IMR-90 (cell line): ENCODE data around the gene MPPED1. TPM values are rescaled to one million over a fixed set of nuclear protein-coding genes. Genes with fewer than 3 reads are reported as not detected.

Source experiments
- ATAC-seq: fragments of 200-7000 bp; cut with Tn5 transposase; 2 replicates; pipeline ENCODE4 v1.9.1; 2020; ENCODE audit warnings: low read depth, mild to moderate bottlenecking, moderate library complexity
- BruUV-seq: library from RNA; stranded (reverse); fragments of 400-500 nt; replicated peaks from 2 replicates; lab custom pipeline; 2021; lab: Mats Ljungman, UMichigan
- CTCF ChIA-PET: fragments of 300-600 bp; formaldehyde crosslinking; extraction: SDS; loops from one replicate; lab custom pipeline; 2021; ENCODE audit warnings: antibody characterized with exemption; lab: Yijun Ruan, JAX
- POLR2A ChIA-PET: fragments of 300-600 bp; sonication (Branson Sonifier 250); formaldehyde crosslinking; loops from one replicate; lab custom pipeline; 2022; ENCODE audit warnings: antibody characterized with exemption; ENCODE audit not compliant: unreplicated experiment; lab: Charles Lee
- DNase-seq: peaks from one replicate; pipeline ENCODE4 v3.0.0; 2013
- H2AFZ ChIP-seq: replicated peaks from 2 replicates; pipeline ENCODE3; 2013; ENCODE audit warnings: low read length, mild to moderate bottlenecking; ENCODE audit not compliant: poor library complexity
- H2AK5ac ChIP-seq: 2 replicates; pipeline ENCODE4 v1.6.1; 2013; ENCODE audit warnings: low read depth, low read length, inconsistent platforms
- H2AK9ac ChIP-seq: replicated peaks from 2 replicates; pipeline ENCODE3; 2013; ENCODE audit warnings: mild to moderate bottlenecking, low read depth, low read length, moderate library complexity; ENCODE audit not compliant: poor library complexity
- H2BK120ac ChIP-seq: 2 replicates; pipeline ENCODE4 v1.6.1; 2013; ENCODE audit warnings: low read depth, low read length, inconsistent platforms
- H2BK15ac ChIP-seq: 3 replicates; pipeline ENCODE4 v1.6.1; 2013; ENCODE audit warnings: low read depth, low read length, inconsistent platforms
- H2BK20ac ChIP-seq: 2 replicates; pipeline ENCODE4 v1.6.1; 2013; ENCODE audit warnings: low read depth, mild to moderate bottlenecking, inconsistent platforms, low read length, moderate library complexity
- H2BK5ac ChIP-seq: 2 replicates; pipeline ENCODE4 v1.6.1; 2013; ENCODE audit warnings: mild to moderate bottlenecking, low read depth, low read length, inconsistent platforms; ENCODE audit not compliant: poor library complexity, severe bottlenecking
- H3K14ac ChIP-seq: replicated peaks from 2 replicates; pipeline ENCODE4 v1.6.1; 2013; ENCODE audit warnings: low read depth, low read length, inconsistent platforms
- H3K18ac ChIP-seq: 2 replicates; pipeline ENCODE4 v1.6.1; 2013; ENCODE audit warnings: low read depth, low read length, control low read depth
- H3K23ac ChIP-seq: 2 replicates; pipeline ENCODE4 v1.6.1; 2013; ENCODE audit warnings: low read depth, low read length, inconsistent platforms
- H3K27ac ChIP-seq: 2 replicates; pipeline ENCODE4 v1.5.1; 2013; ENCODE audit warnings: mild to moderate bottlenecking, control low read depth, low read length; ENCODE audit not compliant: insufficient read depth
- H3K27me3 ChIP-seq: 2 replicates; pipeline ENCODE4 v1.6.1; 2013; ENCODE audit warnings: low read length; ENCODE audit not compliant: control insufficient read depth, insufficient read depth
- H3K36me3 ChIP-seq: 2 replicates; pipeline ENCODE4 v1.6.1; 2013; ENCODE audit warnings: low read length, mixed read lengths; ENCODE audit not compliant: control insufficient read depth, insufficient read depth
- H3K4ac ChIP-seq: 2 replicates; pipeline ENCODE4 v1.6.1; 2013; ENCODE audit warnings: low read depth, low read length, inconsistent platforms
- H3K4me1 ChIP-seq: 2 replicates; pipeline ENCODE4 v1.6.1; 2013; ENCODE audit warnings: low read length, mixed read lengths; ENCODE audit not compliant: control insufficient read depth, insufficient read depth
- H3K4me2 ChIP-seq: 2 replicates; pipeline ENCODE4 v1.6.1; 2013; ENCODE audit warnings: low read depth, mild to moderate bottlenecking, control low read depth, low read length, moderate library complexity
- H3K4me3 ChIP-seq: 2 replicates; pipeline ENCODE4 v1.5.1; 2013; ENCODE audit warnings: low read depth, mild to moderate bottlenecking, control low read depth, low read length, moderate library complexity; ENCODE audit not compliant: insufficient read depth
- H3K56ac ChIP-seq: 2 replicates; pipeline ENCODE4 v1.6.1; 2013; ENCODE audit warnings: low read length, inconsistent platforms; ENCODE audit not compliant: insufficient read depth; ENCODE audit errors: extremely low read depth
- H3K79me1 ChIP-seq, 2 experiments: 2 replicates each; pipeline ENCODE4 v1.6.1; 2013; ENCODE audit warnings: low read length in 2 of 2, inconsistent platforms in 1 of 2, low read depth in 1 of 2
- H3K9ac ChIP-seq: 2 replicates; pipeline ENCODE4 v1.6.1; 2013; ENCODE audit warnings: low read depth, low read length, control low read depth
- H3K9me1 ChIP-seq: 2 replicates; pipeline ENCODE4 v1.6.1; 2013; ENCODE audit warnings: low read length, inconsistent platforms; ENCODE audit not compliant: insufficient read depth
- H3K9me3 ChIP-seq: 2 replicates; pipeline ENCODE4 v1.6.1; 2013; ENCODE audit warnings: low read length; ENCODE audit not compliant: control insufficient read depth, insufficient read depth
- H4K20me1 ChIP-seq: 2 replicates; pipeline ENCODE4 v1.6.1; 2013; ENCODE audit warnings: low read length, inconsistent platforms; ENCODE audit not compliant: insufficient read depth
- H4K5ac ChIP-seq: 2 replicates; pipeline ENCODE4 v1.6.1; 2013; ENCODE audit warnings: mild to moderate bottlenecking, low read depth, low read length, control low read depth
- H4K8ac ChIP-seq, 2 experiments: 2 replicates each; pipeline ENCODE4 v1.6.1; 2013; ENCODE audit warnings: low read depth in 2 of 2, low read length in 2 of 2, control low read depth in 1 of 2, inconsistent platforms in 1 of 2
- H4K91ac ChIP-seq: 2 replicates; pipeline ENCODE4 v1.6.1; 2013; ENCODE audit warnings: low read depth, low read length, inconsistent platforms; ENCODE audit not compliant: insufficient read depth
- BHLHE40 ChIP-seq: fragments of 150-350 bp; IDR thresholded peaks from 2 replicates; pipeline ENCODE4 v1.6.1; 2016; ENCODE audit warnings: mild to moderate bottlenecking, low read depth, low read length
- MAFK ChIP-seq: IDR thresholded peaks from 2 replicates; pipeline ENCODE4 v1.6.1; 2012; ENCODE audit warnings: low read depth, low read length, improper control_type of control experiment
- MAZ ChIP-seq: IDR thresholded peaks from 2 replicates; pipeline ENCODE4 v1.6.1; 2012; ENCODE audit warnings: low read depth, mild to moderate bottlenecking, low read length, improper control_type of control experiment, moderate library complexity, borderline replicate concordance
- NFE2L2 ChIP-seq: fragments of 150-350 bp; IDR thresholded peaks from 2 replicates; pipeline ENCODE4 v1.6.1; 2016; ENCODE audit warnings: low read depth, mild to moderate bottlenecking, low read length
- RCOR1 ChIP-seq: IDR thresholded peaks from 2 replicates; pipeline ENCODE4 v1.6.1; 2012; ENCODE audit warnings: mild to moderate bottlenecking, low read length, improper control_type of control experiment; ENCODE audit not compliant: insufficient replicate concordance
- RFX5 ChIP-seq: IDR thresholded peaks from 2 replicates; pipeline ENCODE4 v1.8.0; 2012; ENCODE audit warnings: low read depth, mild to moderate bottlenecking, low read length, moderate library complexity
- WGBS, 2 experiments: methylation state at CpG; one replicate each; pipeline versions ENCODE4 v1.1.5 to v1.1.7; 2013; ENCODE audit warnings: missing lambda C conversion rate in 2 of 2; ENCODE audit not compliant: insufficient read length in 1 of 2; ENCODE audit errors: extremely low coverage in 2 of 2; 5-methylcytosine and 5-hydroxymethylcytosine counted together
- dilution Hi-C: fragments of 300-500 bp; cut with HindIII; formaldehyde crosslinking; loops from one replicate; pipeline ENCODE4 v1.14.3; 2018; ENCODE audit warnings: low sequenced_read_pairs; ENCODE audit not compliant: unreplicated experiment
- in situ Hi-C: fragments of 300-500 bp; cut with MboI; formaldehyde crosslinking; loops from 3 replicates; pipeline ENCODE4 v1.14.3; 2019; ENCODE audit warnings: low sequenced_read_pairs, inconsistent platforms, mixed read lengths
- intact Hi-C: fragments of 100-400 bp; cut with micrococcal nuclease; formaldehyde crosslinking; loops from 2 replicates; pipeline ENCODE4 v1.10.0; 2022
- polyA plus RNA-seq, 3 experiments: library from polyadenylated mRNA; depleted of rRNA; stranded (reverse); fragments of >200 nt; gene quantifications; 2 replicates each; pipeline ENCODE4 v1.2.3, GENCODE V29; 2012; ENCODE audit warnings: low replicate concordance in 1 of 3
- total RNA-seq: library from RNA; depleted of rRNA; stranded (reverse); fragments of >200 nt; gene quantifications from 2 replicates; pipeline ENCODE4 v1.2.3, GENCODE V29; 2012
- TF ChIP-seq, protein P1 (sequence below): fragments of 150-350 bp; IDR thresholded peaks from 2 replicates; pipeline ENCODE4 v1.6.1; 2016; ENCODE audit warnings: low read depth, mild to moderate bottlenecking, low read length, moderate library complexity, borderline replicate concordance
- TF ChIP-seq, protein P2 (sequence below): fragments of 150-350 bp; IDR thresholded peaks from 2 replicates; pipeline ENCODE4 v1.6.1; 2017; ENCODE audit warnings: mild to moderate bottlenecking, antibody characterized with exemption, low read length, low read depth

MPPED1 gene
- total and polyA plus RNA-seq, 2 of the 4 experiments (the other 2 are of a cell fraction), result not detected

DNA sequence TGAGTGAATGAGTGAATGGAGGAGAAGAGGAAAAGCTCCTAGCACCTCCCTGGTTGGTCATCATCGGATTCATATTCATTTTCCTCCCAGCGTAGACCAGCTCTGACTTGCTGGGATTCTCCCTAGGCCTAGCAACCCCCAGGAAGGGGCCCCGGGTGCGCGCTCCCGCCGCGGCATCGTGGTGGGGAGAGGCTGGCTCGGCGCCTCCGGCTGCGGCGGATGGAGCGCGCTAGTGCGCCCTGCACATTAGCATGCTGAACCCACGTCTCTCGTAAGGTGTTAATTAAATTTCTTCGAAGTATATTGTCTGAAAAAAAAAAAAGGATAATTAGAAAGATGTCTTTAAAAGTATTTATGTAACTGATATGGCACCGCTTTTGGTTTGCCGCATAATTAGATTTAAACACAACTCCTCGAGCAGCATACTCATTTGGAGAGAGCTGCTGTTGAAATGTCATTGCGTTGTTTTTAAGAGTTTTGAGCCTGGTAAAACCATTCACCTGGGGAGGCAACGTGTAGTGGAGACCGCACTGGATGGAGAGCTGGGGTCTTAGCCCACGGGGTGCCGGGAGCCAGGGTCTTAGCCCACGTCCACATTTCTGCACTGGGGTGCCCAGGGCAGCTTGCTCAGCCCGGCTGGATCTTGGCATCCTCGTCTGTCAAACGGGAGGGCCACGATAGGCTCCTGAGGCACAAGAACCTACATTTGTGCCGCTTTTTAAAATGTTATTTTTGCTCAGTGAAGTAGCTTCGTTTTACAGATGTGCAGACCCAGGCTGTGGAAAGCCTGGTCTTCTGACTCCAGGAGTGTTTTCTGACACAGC, 21.8 kb downstream of the MPPED1 start:
- TF ChIP-seq, protein P1, sequence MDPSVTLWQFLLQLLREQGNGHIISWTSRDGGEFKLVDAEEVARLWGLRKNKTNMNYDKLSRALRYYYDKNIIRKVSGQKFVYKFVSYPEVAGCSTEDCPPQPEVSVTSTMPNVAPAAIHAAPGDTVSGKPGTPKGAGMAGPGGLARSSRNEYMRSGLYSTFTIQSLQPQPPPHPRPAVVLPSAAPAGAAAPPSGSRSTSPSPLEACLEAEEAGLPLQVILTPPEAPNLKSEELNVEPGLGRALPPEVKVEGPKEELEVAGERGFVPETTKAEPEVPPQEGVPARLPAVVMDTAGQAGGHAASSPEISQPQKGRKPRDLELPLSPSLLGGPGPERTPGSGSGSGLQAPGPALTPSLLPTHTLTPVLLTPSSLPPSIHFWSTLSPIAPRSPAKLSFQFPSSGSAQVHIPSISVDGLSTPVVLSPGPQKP, result no peak
- no peak for TF ChIP-seq NFE2L2
- TF ChIP-seq BHLHE40, result no peak
- TF ChIP-seq RFX5, result no peak
- TF ChIP-seq MAFK, result no peak
- TF ChIP-seq RCOR1, result no peak
- TF ChIP-seq MAZ, result no peak
- TF ChIP-seq, protein P2, sequence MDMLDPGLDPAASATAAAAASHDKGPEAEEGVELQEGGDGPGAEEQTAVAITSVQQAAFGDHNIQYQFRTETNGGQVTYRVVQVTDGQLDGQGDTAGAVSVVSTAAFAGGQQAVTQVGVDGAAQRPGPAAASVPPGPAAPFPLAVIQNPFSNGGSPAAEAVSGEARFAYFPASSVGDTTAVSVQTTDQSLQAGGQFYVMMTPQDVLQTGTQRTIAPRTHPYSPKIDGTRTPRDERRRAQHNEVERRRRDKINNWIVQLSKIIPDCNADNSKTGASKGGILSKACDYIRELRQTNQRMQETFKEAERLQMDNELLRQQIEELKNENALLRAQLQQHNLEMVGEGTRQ, result no peak
- dilution Hi-C loops, result no loop called here
- Histone ChIP-seq H2AK9ac (no peak overlapping the region), H4K8ac (no peak overlapping the region), H4K20me1 (no peaks in the 10 kb centered on the region), H3K36me3 (no peaks in the 10 kb centered on the region), H3K14ac (no peak overlapping the region), H3K23ac (no peak overlapping the region), H3K27me3 (peaks cover 22% of the 10 kb centered on the region; the same call in 1 of the 2 replicates), H4K5ac (no peak overlapping the region), H2AK5ac (no peak overlapping the region), H3K9me3 (no peaks in the 10 kb centered on the region), H3K4ac (no peak overlapping the region), H2BK5ac (no peak overlapping the region), H3K4me3 (no peak overlapping the region), H3K9ac (no peak overlapping the region), H3K56ac (no peak overlapping the region), H2AFZ (peak overlapping the region; percentile 21), H2BK15ac (no peak overlapping the region), H4K91ac (no peak overlapping the region), H3K4me1 (no peaks in the 10 kb centered on the region), H2BK120ac (no peak overlapping the region), H3K9me1 (no peaks in the 10 kb centered on the region), H3K4me2 (no peak overlapping the region), H3K18ac (no peak overlapping the region), H2BK20ac (no peak overlapping the region), H3K27ac (no peak overlapping the region), H3K79me1 (no peaks in the 10 kb centered on the region)
- intact Hi-C loops, result no loop called here
- in situ Hi-C loops, result no loop called here
- BruUV-seq, result no TSS peak
- 41% methylated on average over 6 of the region's 35 CpGs; no CpG with 5 or more reads in 1 of the 2 experiments for WGBS, 2 experiments
- ATAC-seq (no peak), DNase-seq (no peak)
- ChIA-PET CTCF (no interaction called here), POLR2A (no interaction called here)
